GM12873 (cell line): Measurements from ENCODE around the gene CSK.

Experiments
- CTCF ChIP-seq: IDR thresholded peaks from 2 replicates; pipeline ENCODE4 v1.5.1; 2012; ENCODE audit warnings: low read depth, mild to moderate bottlenecking, moderate library complexity, low read length, control low read depth; ENCODE audit not compliant: insufficient read depth; ENCODE audit errors: missing control alignments

Gene CSK

DNA sequence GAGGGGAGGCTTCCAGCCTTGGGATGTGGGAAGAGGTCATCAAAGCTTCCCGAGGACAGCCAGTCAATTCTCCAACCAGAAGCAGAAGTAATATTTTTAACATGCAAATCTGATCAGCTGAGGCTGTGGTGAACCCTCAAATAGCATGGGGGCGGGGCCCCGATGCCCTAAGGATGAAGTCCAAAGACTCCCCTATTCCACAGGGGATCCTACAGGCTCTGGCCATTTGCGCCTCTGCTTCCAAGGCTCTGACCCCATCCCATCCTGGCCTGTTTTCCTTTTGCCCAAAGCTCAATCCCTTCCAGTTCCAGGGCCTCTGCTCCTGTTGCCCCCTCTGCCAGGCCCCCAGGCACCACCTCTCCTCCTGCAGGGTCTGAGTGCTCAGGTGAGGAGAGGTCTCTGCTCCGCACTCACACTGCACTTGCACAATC, 6.7 kb upstream of the CSK start:
- TF ChIP-seq CTCF, result no peak

DNA sequence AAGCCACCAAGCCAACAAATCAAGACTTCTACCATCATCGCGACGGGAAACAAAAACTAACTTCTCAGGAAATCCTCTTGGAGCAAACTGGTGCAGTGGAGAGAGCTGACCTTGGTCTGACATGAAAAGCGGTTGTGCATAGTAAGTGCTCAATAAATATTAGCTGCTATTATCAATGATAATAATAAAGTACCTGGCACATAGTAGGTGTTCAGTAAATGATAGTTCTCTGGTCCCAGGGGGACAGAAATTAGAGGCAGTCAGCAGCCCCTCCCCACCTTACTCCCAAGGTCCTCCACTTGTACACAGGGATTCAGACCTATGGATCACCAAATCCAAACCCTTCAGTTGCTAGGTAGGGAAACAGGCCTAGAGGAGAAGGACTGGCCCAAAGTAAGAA, 6.0 kb upstream of the CSK start:
- no peak for TF ChIP-seq CTCF

DNA sequence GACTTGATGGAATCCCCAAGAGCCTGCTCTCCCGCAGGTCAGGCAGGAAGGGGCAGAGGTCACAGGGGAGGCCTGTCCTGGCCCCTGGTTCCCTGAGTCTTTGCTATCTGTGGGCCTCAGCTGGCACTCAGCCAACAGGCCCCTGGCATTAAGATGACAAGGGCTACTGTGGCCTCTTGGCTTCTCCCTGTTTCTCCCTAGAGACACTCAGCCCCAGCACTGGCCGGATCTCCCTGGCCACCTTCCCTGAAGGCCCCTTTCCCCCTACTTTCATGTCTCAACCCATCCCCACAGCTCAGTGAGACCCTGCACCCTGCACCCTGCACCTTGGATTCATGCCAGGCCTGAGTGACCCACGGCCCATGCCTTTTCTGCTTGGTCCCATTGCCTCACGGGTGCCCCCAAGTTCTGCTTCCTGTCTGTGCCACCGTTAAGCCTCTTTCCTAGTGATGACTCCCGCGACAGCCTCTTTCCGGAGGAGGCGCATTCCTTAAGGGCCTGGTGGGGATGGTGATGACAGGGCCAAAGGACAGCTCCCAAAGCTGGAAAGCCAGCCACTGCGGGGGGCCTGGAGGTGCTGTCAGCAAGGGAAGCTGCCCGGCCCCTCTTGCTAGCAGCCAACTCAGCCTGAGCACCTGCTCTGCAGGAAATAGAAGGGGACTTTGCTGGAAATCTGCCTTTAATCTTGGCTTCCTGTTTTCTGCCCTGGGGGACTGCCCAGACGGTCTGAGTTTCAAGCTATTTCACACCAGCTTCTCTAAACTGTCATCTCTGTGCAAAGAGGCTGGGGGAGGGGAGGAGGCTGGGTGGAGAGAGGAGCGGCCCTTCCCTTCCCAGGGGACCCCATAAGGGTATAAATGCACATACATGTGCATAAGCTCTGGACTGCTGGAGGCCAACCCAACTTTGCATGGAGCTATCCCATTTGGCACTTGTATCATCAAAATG, 4.8 kb upstream of the CSK start:
- TF ChIP-seq CTCF, result no peak

DNA sequence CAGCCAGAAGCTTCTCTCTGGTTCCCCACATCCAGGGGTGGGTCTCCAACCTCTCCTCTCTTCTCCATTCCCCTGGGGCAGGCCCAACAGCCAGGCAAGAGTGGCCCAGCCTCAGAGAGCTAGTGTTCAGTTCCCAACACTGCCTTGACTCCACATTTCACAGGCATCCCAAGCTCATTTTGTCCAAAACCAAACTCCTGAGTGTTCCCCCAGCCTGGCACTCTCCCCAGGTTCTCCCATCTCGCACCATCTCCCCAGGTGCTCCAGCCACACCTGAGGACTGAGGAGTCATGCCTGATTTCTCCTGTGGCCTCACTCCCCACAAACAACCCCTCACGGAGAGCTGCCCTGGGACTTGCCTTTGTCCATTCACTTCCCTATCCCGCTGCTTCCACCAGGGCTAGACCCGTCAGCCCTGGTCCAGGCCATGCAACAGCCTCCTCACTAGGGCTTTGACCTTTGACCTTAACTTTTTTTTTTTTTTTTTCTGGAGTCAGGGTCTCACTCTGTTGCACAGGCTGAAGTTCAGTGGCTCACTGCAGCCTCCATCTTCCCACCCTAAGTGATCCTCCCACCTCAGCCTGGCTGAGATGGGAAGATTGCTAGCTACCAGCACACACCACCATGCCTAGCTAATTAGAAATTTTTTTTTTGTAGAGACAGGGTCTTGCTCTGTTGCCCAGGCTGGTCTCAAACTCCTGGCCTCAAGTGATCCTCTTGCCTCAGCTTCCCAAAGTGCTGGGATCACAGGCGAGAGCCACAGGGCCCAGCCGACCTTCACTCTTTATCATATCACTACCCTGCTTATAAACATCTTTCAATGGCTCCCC, 3.9 kb upstream of the CSK start:
- no peak for TF ChIP-seq CTCF

- TF ChIP-seq CTCF, result no peak
Observed at GRCh38 chr15:74778599-74778970, 3.3 kb upstream of the CSK start.

GRCh38 chr15:74779162-74779648, 2.7 kb upstream of the CSK start:
- TF ChIP-seq CTCF, result no peak
